ENCODE results near the gene CD180.

GRCh38 chr5:67196537-67197059 lies at the start of gene CD180:
- TF ChIP-seq EZH2 (IDR thresholded peaks at IDR 0.05) = no peak
- TF ChIP-seq FOXP2 (optimal IDR thresholded peaks at IDR 0.05; ENCODE audit: control extremely low read depth, extremely low read length, insufficient read depth) = no peak

All from SK-N-MC (cell line).